Right lobe of liver (tissue), 4 donors: ENCODE results near the gene STX11.

ENCODE experiments used
- POLR2A ChIP-seq: fragments of 450-650 bp; IDR thresholded peaks from one replicate; pipeline ENCODE4 v1.6.1; 2017; ENCODE audit warnings: antibody characterized with exemption, mild to moderate bottlenecking
- TF ChIP-seq, protein P1 (sequence below), 4 donors: fragments of 200-600 bp in 3 of 4; fragments of 450-650 bp in 1 of 4; IDR thresholded peaks; one replicate each; pipeline versions ENCODE4 v1.5.1 to v1.8.0; 2016 to 2022; ENCODE audit warnings: antibody characterized with exemption in 4 of 4, mild to moderate bottlenecking in 2 of 4
- donor health status: DM: no; HTN: no; CAD: no.
- donor health status: DM: no; HTN: no; CAD: no.
- donor health status: DM: no; HTN: yes; CAD: no.

DNA sequence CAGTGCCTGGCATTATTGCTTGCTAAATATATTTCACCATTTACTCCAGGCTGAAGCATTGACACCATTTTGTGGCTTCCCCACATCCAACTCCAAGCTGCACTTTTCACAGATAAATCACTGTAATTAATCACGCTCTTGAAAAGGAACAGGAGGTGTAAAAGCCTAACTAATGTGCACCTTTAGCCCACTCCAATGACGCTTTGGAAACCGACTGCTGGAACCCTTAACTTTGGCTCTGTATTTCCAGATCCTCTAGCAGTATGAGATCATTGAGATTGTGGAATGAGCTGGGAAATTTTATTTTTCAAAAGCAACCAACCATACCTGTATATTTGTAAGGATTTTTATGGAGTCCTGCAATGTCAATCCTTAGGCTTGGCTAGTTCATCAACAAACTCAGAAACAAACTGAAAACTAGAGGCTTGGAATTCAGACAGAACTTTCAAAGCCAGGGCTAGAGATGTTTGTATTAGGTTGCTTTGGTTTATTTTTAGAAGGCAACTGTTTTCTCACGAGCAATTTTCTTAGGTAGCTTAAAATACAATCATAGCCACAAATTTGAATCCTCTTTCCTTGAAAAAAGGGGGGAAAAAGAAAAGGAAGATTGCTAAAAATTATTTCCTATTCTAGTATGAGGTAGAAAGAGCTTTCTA is 82.0 kb downstream of the STX11 start:
- TF ChIP-seq, protein P1, sequence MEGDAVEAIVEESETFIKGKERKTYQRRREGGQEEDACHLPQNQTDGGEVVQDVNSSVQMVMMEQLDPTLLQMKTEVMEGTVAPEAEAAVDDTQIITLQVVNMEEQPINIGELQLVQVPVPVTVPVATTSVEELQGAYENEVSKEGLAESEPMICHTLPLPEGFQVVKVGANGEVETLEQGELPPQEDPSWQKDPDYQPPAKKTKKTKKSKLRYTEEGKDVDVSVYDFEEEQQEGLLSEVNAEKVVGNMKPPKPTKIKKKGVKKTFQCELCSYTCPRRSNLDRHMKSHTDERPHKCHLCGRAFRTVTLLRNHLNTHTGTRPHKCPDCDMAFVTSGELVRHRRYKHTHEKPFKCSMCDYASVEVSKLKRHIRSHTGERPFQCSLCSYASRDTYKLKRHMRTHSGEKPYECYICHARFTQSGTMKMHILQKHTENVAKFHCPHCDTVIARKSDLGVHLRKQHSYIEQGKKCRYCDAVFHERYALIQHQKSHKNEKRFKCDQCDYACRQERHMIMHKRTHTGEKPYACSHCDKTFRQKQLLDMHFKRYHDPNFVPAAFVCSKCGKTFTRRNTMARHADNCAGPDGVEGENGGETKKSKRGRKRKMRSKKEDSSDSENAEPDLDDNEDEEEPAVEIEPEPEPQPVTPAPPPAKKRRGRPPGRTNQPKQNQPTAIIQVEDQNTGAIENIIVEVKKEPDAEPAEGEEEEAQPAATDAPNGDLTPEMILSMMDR (IDR thresholded peaks at IDR 0.05) = no peak
- no peak for TF ChIP-seq POLR2A
